ENCODE results near the gene COPRS.

The COPRS gene

DNA sequence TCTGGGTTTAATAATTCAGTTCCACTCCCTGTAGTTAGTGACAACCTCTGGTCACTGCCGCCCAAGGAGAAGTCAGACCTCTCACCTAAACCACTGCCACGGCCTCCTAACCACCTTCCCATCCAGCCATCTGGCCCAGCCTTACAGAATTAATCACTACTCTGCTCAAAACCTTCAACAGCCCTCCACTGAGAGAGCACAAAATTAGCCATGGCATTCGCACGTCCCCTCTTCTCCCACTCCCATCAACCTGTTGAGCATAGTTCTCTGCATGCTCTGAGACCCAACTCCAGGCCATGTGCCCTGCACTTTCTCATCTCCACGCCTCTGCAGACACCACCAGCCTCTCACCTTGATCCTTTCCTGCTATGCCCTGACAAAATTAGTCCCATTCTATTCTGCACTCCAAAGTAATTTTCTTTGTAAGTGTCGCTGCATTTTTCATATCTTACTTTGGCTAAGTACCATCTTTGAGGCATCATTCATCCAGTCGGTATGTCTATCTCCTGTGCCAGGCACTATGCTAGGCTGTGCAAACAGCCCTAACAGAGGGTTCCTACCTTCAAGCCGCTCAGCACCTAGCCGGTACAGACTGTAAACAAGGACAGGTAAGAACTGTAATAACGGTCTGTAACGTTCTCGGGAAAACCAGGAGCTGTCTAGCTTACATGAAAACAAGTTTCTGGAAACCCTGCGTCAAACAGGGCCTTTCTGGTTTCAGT lies 963 bp downstream of the COPRS start:
- DNase-seq (ENCODE audit: extremely low spot score), result no peak
- TF ChIP-seq SP1 (IDR thresholded peaks at IDR 0.05) (no peak), SUZ12 (IDR thresholded peaks at IDR 0.05) (no peak), L3MBTL2 (conservative IDR thresholded peaks at IDR 0.05) (no peak), ELF4 (IDR thresholded peaks at IDR 0.05) (no peak)
- CTCF ChIA-PET, result no interaction called here
- POLR2A ChIA-PET, result interaction anchor here (0.9 to 1.9 kb wide), 2 partner anchors 43 to 44 kb away, joined by 3 to 11 read pairs; partner anchors contain the start of gene UTP6

DNA sequence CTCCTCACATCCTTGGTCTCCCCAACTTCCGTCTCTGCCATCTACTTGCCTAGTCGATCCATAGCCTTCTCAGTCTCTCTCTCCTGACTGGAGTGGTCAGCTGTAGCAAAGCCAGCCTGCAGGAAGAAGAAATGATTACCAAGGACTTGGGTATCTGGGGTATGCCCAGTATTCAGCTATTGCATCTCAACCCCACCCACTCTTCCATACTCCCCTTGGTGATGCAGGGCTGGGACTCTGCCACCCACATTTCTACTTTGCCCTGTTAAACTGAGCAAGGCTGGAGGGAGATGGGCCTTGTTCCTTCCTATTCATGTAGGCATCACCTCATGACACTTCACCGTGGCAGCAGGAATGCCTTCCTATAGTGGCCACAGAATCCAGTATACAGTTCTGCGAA lies 2.3 kb downstream of the COPRS start:
- CTCF ChIA-PET, result interaction anchor here (1.1 kb wide), 1 partner anchor 45 kb away, joined by 3 read pairs; the partner anchor contains the start of gene UTP6
- no peak for TF ChIP-seq L3MBTL2 (conservative IDR thresholded peaks at IDR 0.05)
- TF ChIP-seq FOXM1 (IDR thresholded peaks at IDR 0.05; ENCODE audit: borderline replicate concordance), result no peak
- TF ChIP-seq NFRKB (IDR thresholded peaks at IDR 0.05), result no peak
- TF ChIP-seq HDGF (IDR thresholded peaks at IDR 0.05; ENCODE audit: borderline replicate concordance), result no peak
- TF ChIP-seq ARNT (IDR thresholded peaks at IDR 0.05), result no peak
- TF ChIP-seq, protein P1, sequence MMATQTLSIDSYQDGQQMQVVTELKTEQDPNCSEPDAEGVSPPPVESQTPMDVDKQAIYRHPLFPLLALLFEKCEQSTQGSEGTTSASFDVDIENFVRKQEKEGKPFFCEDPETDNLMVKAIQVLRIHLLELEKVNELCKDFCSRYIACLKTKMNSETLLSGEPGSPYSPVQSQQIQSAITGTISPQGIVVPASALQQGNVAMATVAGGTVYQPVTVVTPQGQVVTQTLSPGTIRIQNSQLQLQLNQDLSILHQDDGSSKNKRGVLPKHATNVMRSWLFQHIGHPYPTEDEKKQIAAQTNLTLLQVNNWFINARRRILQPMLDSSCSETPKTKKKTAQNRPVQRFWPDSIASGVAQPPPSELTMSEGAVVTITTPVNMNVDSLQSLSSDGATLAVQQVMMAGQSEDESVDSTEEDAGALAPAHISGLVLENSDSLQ (IDR thresholded peaks at IDR 0.05), result no peak
- no peak for TF ChIP-seq TARDBP (IDR thresholded peaks at IDR 0.05)
- no peak for TF ChIP-seq ELF4 (IDR thresholded peaks at IDR 0.05)
- no peak for TF ChIP-seq BHLHE40 (IDR thresholded peaks at IDR 0.05; ENCODE audit: borderline replicate concordance)
- no peak for TF ChIP-seq SUZ12 (IDR thresholded peaks at IDR 0.05)
- TF ChIP-seq CTBP1 (IDR thresholded peaks at IDR 0.05; ENCODE audit: borderline replicate concordance), result no peak
- no peak for TF ChIP-seq FOXA1 (IDR thresholded peaks at IDR 0.05)
- POLR2A ChIA-PET, result interaction anchor here (0.9 to 1.1 kb wide), 2 partner anchors 45 to 58 kb away, joined by 3 read pairs; partner anchors contain the start of gene UTP6
- DNase-seq (ENCODE audit: extremely low spot score), result no peak

DNA sequence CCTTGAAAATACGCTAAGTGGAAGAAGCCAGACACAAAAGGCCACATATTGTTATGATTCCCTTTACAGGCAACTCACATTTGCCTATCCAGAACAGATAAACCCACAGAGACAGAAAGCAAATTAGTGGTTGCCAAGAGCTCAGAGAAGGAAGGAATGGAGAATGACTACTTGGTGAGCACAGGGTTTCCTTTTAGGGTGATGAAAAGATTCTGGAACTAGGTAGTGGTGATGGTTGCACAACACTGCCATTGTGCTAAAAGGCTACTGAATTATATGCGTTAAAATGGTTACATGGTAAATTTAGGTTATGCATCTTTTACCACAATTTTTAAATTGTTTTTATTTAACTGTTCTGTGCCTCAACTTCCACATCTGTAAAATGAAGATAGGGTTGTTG lies 4.4 kb downstream of the COPRS start:
- ChIA-PET POLR2A (no interaction called here), CTCF (no interaction called here)
- TF ChIP-seq L3MBTL2 (conservative IDR thresholded peaks at IDR 0.05), result no peak
- no peak for TF ChIP-seq ELF4 (IDR thresholded peaks at IDR 0.05)
- TF ChIP-seq NFRKB (IDR thresholded peaks at IDR 0.05), result no peak
- no peak for DNase-seq (ENCODE audit: extremely low spot score)

DNA sequence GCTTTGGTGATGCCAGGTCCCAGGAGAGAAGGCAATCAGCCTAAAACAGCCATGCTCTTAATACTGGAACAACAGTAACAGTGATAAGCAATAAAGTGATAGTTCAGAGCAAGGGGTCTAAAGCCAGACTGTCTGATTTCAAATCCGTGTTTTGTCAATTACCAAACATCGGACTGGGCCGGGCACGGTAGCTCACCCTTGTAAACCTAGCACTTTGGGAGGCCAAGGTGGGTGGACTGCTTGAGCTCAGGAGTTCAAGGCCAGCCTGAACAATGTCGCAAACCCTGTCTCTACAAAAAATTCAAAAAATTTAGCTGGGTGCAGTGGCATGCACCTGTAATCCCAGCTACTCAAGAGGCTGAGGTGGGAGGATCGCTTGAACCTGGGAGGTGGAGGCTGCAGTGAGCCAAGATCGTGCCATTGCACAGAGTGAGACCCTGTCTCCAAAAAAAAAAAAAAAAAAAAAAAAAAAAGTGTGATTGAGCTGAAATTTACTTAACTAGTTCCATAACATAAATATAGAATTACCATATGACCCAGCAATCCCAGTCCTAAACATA lies 5.1 kb downstream of the COPRS start:
- DNase-seq (ENCODE audit: extremely low spot score), result no peak
- POLR2A ChIA-PET, result no interaction called here
- CTCF ChIA-PET, result no interaction called here
- TF ChIP-seq BHLHE40 (IDR thresholded peaks at IDR 0.05; ENCODE audit: borderline replicate concordance), result no peak
- TF ChIP-seq TARDBP (IDR thresholded peaks at IDR 0.05), result no peak
- TF ChIP-seq CTBP1 (IDR thresholded peaks at IDR 0.05; ENCODE audit: borderline replicate concordance), result no peak
- TF ChIP-seq FOXK2 (IDR thresholded peaks at IDR 0.05), result no peak
- TF ChIP-seq ZNF384 (IDR thresholded peaks at IDR 0.05), result no peak

DNA sequence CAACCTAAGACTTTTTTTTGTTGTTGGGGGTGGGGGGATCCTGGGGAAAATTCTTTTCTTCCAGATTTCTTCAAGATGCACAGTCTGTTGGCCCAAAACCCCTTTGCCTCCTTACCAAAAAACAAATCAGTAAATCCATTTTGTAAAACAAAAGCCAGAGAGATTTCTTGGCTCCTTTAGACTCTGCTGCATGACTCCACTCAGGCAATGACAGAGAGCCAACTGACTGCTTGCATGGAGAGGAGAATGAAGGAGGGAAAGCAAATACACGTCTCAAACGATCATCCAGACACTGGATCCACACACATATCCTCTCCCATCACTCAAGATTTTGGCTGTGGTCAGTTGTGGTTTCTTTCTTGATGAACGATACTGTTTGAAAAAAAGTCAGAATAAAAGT lies 13.8 kb downstream of the COPRS start:
- TF ChIP-seq FOXK2 (IDR thresholded peaks at IDR 0.05) (no peak), NFRKB (IDR thresholded peaks at IDR 0.05) (no peak), SUZ12 (IDR thresholded peaks at IDR 0.05) (no peak), ELF4 (IDR thresholded peaks at IDR 0.05) (no peak), TARDBP (IDR thresholded peaks at IDR 0.05) (no peak), HDGF (IDR thresholded peaks at IDR 0.05; ENCODE audit: borderline replicate concordance) (no peak)
- TF ChIP-seq, protein P1 (IDR thresholded peaks at IDR 0.05), result no peak
- DNase-seq (ENCODE audit: extremely low spot score), result no peak
- ChIA-PET CTCF (no interaction called here), POLR2A (no interaction called here)

DNA sequence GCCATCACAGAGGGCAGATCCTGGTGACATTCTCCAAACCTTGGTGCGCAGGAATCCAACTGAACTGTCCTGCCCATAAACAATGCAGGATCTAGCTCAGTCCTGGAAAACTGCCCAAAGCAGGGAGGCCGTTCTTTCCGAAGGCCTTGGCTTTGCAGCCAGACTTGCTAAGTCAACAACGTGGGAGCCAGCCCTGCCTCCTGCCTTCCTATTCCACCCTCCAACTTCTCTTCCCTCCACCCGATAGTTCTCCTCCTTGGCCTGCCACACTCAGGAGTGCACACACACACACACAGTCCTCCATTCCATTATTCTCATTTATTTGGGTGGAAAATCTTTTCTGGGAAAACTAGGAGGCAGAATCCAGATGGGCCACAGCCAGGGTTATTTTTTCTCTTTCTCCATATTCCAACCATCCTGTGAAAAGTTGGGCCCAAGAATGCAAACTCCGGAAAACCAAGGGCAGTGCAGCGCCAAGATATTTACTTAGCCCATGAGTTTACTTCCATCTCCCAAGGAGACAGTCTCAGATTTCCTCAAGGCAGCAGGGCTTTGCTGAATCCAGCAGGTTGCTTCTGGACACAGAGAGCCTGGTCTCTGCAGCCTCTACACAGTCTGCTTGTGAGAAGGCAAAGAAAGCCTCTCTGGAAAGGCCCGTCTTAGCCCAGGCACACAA lies 15.8 kb downstream of the COPRS start:
- TF ChIP-seq SUZ12 (IDR thresholded peaks at IDR 0.05) (no peak), LEF1 (IDR thresholded peaks at IDR 0.05; ENCODE audit: borderline replicate concordance) (no peak), FOXM1 (IDR thresholded peaks at IDR 0.05; ENCODE audit: borderline replicate concordance) (no peak), NFRKB (IDR thresholded peaks at IDR 0.05) (no peak), HDGF (IDR thresholded peaks at IDR 0.05; ENCODE audit: borderline replicate concordance) (no peak), BHLHE40 (IDR thresholded peaks at IDR 0.05; ENCODE audit: borderline replicate concordance) (no peak), L3MBTL2 (conservative IDR thresholded peaks at IDR 0.05) (no peak), CTBP1 (IDR thresholded peaks at IDR 0.05; ENCODE audit: borderline replicate concordance) (no peak), ARNT (IDR thresholded peaks at IDR 0.05) (no peak), SP1 (IDR thresholded peaks at IDR 0.05) (no peak), ZNF384 (IDR thresholded peaks at IDR 0.05) (no peak), ELF4 (IDR thresholded peaks at IDR 0.05) (no peak), TARDBP (IDR thresholded peaks at IDR 0.05) (no peak), FOXK2 (IDR thresholded peaks at IDR 0.05) (no peak), FOXA1 (IDR thresholded peaks at IDR 0.05) (no peak)
- TF ChIP-seq, protein P1 (IDR thresholded peaks at IDR 0.05), result no peak
- ChIA-PET CTCF (interaction anchor here (0.7 to 3.2 kb wide), 12 partner anchors 9 to 308 kb away, joined by 3 to 12 read pairs (median 4); no protein-coding TSS in a partner anchor), POLR2A (no interaction called here)
- DNase-seq (ENCODE audit: extremely low spot score), result no peak
